HCT116 (cell line): ENCODE results near the gene NPR1. TPM values are rescaled to one million over a fixed set of nuclear protein-coding genes. Genes with fewer than 3 reads are reported as not detected.

Experiments
- ATAC-seq: fragments of 200-7000 bp; cut with Tn5 transposase; 2 replicates; pipeline ENCODE4 v1.9.1; 2020; ENCODE audit warnings: mild to moderate bottlenecking, moderate library complexity
- BruUV-seq: library from RNA; stranded (reverse); fragments of 400-500 nt; replicated peaks from 2 replicates; lab custom pipeline; 2021; lab: Mats Ljungman, UMichigan
- CTCF ChIA-PET: fragments of 300-600 bp; sonication (Branson Sonifier 250); formaldehyde crosslinking; loops from one replicate; lab custom pipeline; 2021; ENCODE audit warnings: antibody characterized with exemption; lab: Charles Lee
- POLR2A ChIA-PET: fragments of 300-600, 350-600 bp; sonication (Branson Sonifier 250); formaldehyde crosslinking; loops from one replicate; lab custom pipeline; 2021; ENCODE audit warnings: antibody characterized with exemption; lab: Charles Lee
- RAD21 ChIA-PET, 2 experiments: fragments of 300-600 bp; sonication (Branson Sonifier 250); formaldehyde crosslinking; loops; one replicate each; lab custom pipeline; 2023; ENCODE audit warnings: low total read pairs in 2 of 2; ENCODE audit not compliant: uncharacterized antibody in 2 of 2, unreplicated experiment in 2 of 2, low non-redundant PET in 1 of 2; lab: Charles Lee
- DNase-seq: peaks from one replicate; pipeline ENCODE4 v3.0.0-alpha.2; 2010; ENCODE audit warnings: low read depth, low spot score
- H2AFZ ChIP-seq: fragments of 200-600 bp; shearing (Covaris generic), sonication (generic); 2 replicates; pipeline ENCODE4 v1.6.1; 2017; ENCODE audit warnings: low read depth, mixed run types, mixed read lengths, antibody characterized with exemption, low read length; ENCODE audit not compliant: poor library complexity, severe bottlenecking
- H3K27ac ChIP-seq: 2 replicates; pipeline ENCODE4 v1.5.1; 2012; ENCODE audit warnings: low read depth, low read length
- H3K27me3 ChIP-seq: fragments of 200-600 bp; sonication (generic); 2 replicates; pipeline ENCODE4 v1.6.1; 2016; ENCODE audit warnings: mixed run types, low read length, mixed read lengths; ENCODE audit not compliant: insufficient read depth
- H3K36me3 ChIP-seq, 2 experiments: fragments of 200-500 bp in 1 of 2; fragments of 200-600 bp in 1 of 2; sonication (Bioruptor generic) in 1 of 2; sonication (generic) in 1 of 2; 2 replicates each; pipeline versions ENCODE4 v1.5.1 to v1.6.1; 2014 to 2016; ENCODE audit warnings: low read length in 2 of 2, inconsistent platforms in 1 of 2, mixed read lengths in 1 of 2, mixed run types in 1 of 2; ENCODE audit not compliant: insufficient read depth in 2 of 2, control insufficient read depth in 1 of 2
- H3K4me1 ChIP-seq, 2 experiments: fragments of 200-600 bp in 1 of 2; sonication (generic) in 1 of 2; 2 replicates each; pipeline versions ENCODE4 v1.5.1 to v1.6.1; 2012 to 2017; ENCODE audit warnings: low read length in 2 of 2, inconsistent platforms in 1 of 2, mild to moderate bottlenecking in 1 of 2, mixed read lengths in 1 of 2, mixed run types in 1 of 2, moderate library complexity in 1 of 2; ENCODE audit not compliant: insufficient read depth in 2 of 2, control insufficient read depth in 1 of 2
- H3K4me2 ChIP-seq: fragments of 200-600 bp; sonication (generic); 2 replicates; pipeline ENCODE4 v1.6.1; 2017; ENCODE audit warnings: mixed run types, low read length, mixed read lengths
- H3K4me3 ChIP-seq, 2 experiments: fragments of 200-600 bp in 1 of 2; sonication (generic) in 1 of 2; replicated peaks in 1 of 2; 2 replicates each; pipeline ENCODE4 v1.5.1; 2011 to 2016; ENCODE audit warnings: low read length in 2 of 2, control low read depth in 1 of 2, low read depth in 1 of 2, mild to moderate bottlenecking in 1 of 2, mixed read lengths in 1 of 2, mixed run types in 1 of 2
- H3K79me2 ChIP-seq: fragments of 200-600 bp; sonication (generic); 2 replicates; pipeline ENCODE4 v1.6.1; 2017; ENCODE audit warnings: mild to moderate bottlenecking, mixed run types, low read length, moderate library complexity, mixed read lengths; ENCODE audit not compliant: insufficient read depth
- H3K9ac ChIP-seq: fragments of 200-600 bp; sonication (generic); 2 replicates; pipeline ENCODE4 v1.6.1; 2016; ENCODE audit warnings: low read length, mixed read lengths
- H3K9me2 ChIP-seq: fragments of 200-600 bp; sonication (generic), shearing (Covaris generic); 2 replicates; pipeline ENCODE4 v1.6.1; 2017; ENCODE audit warnings: mixed run types, mild to moderate bottlenecking, moderate library complexity; ENCODE audit not compliant: insufficient read depth
- H3K9me3 ChIP-seq, 2 experiments: fragments of 200-500 bp in 1 of 2; fragments of 200-600 bp in 1 of 2; sonication (Bioruptor generic) in 1 of 2; sonication (generic) in 1 of 2; 2 replicates each; pipeline ENCODE4 v1.6.1; 2014 to 2017; ENCODE audit warnings: low read length in 2 of 2, mixed read lengths in 2 of 2, inconsistent platforms in 1 of 2, low read depth in 1 of 2, mild to moderate bottlenecking in 1 of 2, mixed run types in 1 of 2, moderate library complexity in 1 of 2; ENCODE audit not compliant: control insufficient read depth in 1 of 2, insufficient read depth in 1 of 2
- H4K20me1 ChIP-seq: fragments of 200-600 bp; sonication (generic), shearing (Covaris generic); 2 replicates; pipeline ENCODE4 v1.6.1; 2017; ENCODE audit warnings: mixed run types, mild to moderate bottlenecking, moderate library complexity; ENCODE audit not compliant: insufficient read depth
- CBX3 ChIP-seq: IDR thresholded peaks from 2 replicates; pipeline ENCODE4 v1.6.1; 2012; ENCODE audit warnings: low read depth
- CEBPB ChIP-seq: IDR thresholded peaks from 2 replicates; pipeline ENCODE4 v1.6.1; 2012; ENCODE audit warnings: low read depth
- EGR1 ChIP-seq: IDR thresholded peaks from 2 replicates; pipeline ENCODE4 v1.6.1; 2012; ENCODE audit warnings: low read depth
- ELF1 ChIP-seq: IDR thresholded peaks from 2 replicates; pipeline ENCODE4 v1.6.1; 2012; ENCODE audit warnings: low read depth, borderline replicate concordance
- EZH2 ChIP-seq: fragments of 200-600 bp; sonication (generic); IDR thresholded peaks from 2 replicates; pipeline ENCODE4 v1.6.1; 2017; ENCODE audit warnings: antibody characterized with exemption, mixed run types
- EZH2phosphoT487 ChIP-seq: fragments of 200-600 bp; IDR thresholded peaks from 2 replicates; pipeline ENCODE4 v1.6.1; 2018; ENCODE audit warnings: antibody characterized with exemption, borderline replicate concordance
- FOSL1 ChIP-seq: IDR thresholded peaks from 2 replicates; pipeline ENCODE4 v1.6.1; 2012; ENCODE audit warnings: low read depth
- JUND ChIP-seq: IDR thresholded peaks from 2 replicates; pipeline ENCODE4 v1.6.1; 2012
- POLR2A ChIP-seq: IDR thresholded peaks from 2 replicates; pipeline ENCODE4 v1.7.0; 2011; ENCODE audit warnings: borderline replicate concordance; ENCODE audit not compliant: insufficient read depth, insufficient read length; ENCODE audit errors: extremely low read depth
- POLR2AphosphoS5 ChIP-seq: IDR thresholded peaks from 2 replicates; pipeline ENCODE4 v1.6.1; 2011; ENCODE audit warnings: mild to moderate bottlenecking, low read depth, low read length, moderate library complexity
- RAD21 ChIP-seq: IDR thresholded peaks from 2 replicates; pipeline ENCODE4 v1.6.1; 2012; ENCODE audit warnings: low read depth, mild to moderate bottlenecking
- SIN3A ChIP-seq: IDR thresholded peaks from 2 replicates; pipeline ENCODE4 v1.6.1; 2012; ENCODE audit warnings: low read depth
- TCF7L2 ChIP-seq: IDR thresholded peaks from 2 replicates; pipeline ENCODE4 v1.7.0; 2011; ENCODE audit warnings: borderline replicate concordance, inconsistent platforms; ENCODE audit not compliant: insufficient read depth, insufficient read length; ENCODE audit errors: extremely low read depth
- ZFX ChIP-seq: fragments of 450-650 bp; IDR thresholded peaks from 2 replicates; pipeline ENCODE4 v1.6.1; 2017
- ZNF274 ChIP-seq: fragments of 200-500 bp; sonication (Bioruptor generic); IDR thresholded peaks from 2 replicates; pipeline ENCODE4 v1.6.1; 2014; ENCODE audit warnings: mild to moderate bottlenecking, low read depth, low read length, inconsistent platforms
- intact Hi-C: fragments of 100-400 bp; cut with micrococcal nuclease; formaldehyde crosslinking; loops from 2 replicates; pipeline ENCODE4 v1.10.0; 2022
- total RNA-seq: library from RNA; stranded (reverse); gene quantifications from one replicate; pipeline ENCODE4 v1.2.1, GENCODE V29; 2021; ENCODE audit not compliant: unreplicated experiment
- TF ChIP-seq, protein P1 (sequence below): IDR thresholded peaks from 2 replicates; pipeline ENCODE4 v1.6.1; 2012
- TF ChIP-seq, protein P2 (sequence below): IDR thresholded peaks from 2 replicates; pipeline ENCODE4 v1.6.1; 2012

NPR1 gene
- total RNA-seq, 1 experiment from 2014 or later, result 0.07 TPM

DNA sequence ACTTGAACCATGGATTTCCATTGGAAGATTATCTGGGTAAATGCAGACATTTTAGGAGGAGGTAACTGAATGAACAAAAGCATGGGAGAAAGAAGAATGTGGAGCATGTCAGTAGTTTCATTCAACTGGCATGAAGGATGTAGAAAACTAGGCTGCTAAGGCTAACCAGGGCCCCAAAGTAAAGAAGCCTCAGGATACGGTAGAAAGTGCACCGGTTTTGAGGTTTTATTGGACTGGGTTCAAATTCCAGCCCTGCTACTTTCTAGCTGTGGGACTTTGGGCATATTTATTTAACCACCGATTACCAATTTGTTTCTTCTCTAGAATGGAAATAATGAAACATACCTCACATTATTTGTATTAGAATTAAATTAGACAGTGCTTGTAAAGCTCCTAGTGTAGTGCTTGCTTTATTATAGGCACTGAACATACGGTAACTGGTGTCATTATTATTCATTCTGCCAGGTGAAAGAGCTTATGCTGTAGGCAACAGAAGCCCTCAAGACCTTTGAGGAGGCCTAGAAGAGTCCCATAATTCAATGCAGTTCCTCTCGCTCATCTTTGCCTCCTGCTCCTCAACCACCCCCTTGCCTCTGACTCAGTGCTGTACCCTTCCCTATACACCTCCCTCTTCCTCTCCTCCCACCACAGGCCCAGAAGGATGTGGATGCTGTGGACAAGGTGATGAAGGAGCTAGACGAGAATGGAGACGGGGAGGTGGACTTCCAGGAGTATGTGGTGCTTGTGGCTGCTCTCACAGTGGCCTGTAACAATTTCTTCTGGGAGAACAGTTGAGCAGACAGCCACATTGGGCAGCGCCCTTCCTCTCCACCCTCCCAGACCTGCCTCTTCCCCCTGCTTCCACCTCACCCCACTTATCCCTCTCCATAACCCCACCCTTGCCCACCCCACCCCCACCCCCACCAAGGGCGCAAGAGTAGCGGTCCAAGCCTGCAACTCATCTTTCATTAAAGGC, 47.2 kb upstream of the NPR1 start:
- no TSS peak for BruUV-seq
- no peak for TF ChIP-seq JUND
- TF ChIP-seq TCF7L2, result no peak
- no peak for TF ChIP-seq POLR2AphosphoS5
- no peak for TF ChIP-seq ZFX
- no peak for TF ChIP-seq ZNF274
- no peak for TF ChIP-seq EZH2phosphoT487
- no peak for TF ChIP-seq ELF1
- TF ChIP-seq EZH2, result no peak
- no peak for TF ChIP-seq EGR1
- TF ChIP-seq, protein P1, sequence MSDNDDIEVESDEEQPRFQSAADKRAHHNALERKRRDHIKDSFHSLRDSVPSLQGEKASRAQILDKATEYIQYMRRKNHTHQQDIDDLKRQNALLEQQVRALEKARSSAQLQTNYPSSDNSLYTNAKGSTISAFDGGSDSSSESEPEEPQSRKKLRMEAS, result no peak
- TF ChIP-seq RAD21, result no peak
- TF ChIP-seq SIN3A, result no peak
- TF ChIP-seq CBX3, result no peak
- no peak for TF ChIP-seq FOSL1
- TF ChIP-seq, protein P2, sequence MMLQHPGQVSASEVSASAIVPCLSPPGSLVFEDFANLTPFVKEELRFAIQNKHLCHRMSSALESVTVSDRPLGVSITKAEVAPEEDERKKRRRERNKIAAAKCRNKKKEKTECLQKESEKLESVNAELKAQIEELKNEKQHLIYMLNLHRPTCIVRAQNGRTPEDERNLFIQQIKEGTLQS, result no peak
- TF ChIP-seq POLR2A, result no peak
- no peak for TF ChIP-seq CEBPB
- Histone ChIP-seq H3K4me3 (no peak overlapping the region), H3K9ac (no peak overlapping the region), H2AFZ (no peak overlapping the region), H3K9me2 (no peaks in the 10 kb centered on the region), H3K27ac (no peak overlapping the region), H3K4me1 (peaks cover 22 to 44% of the 10 kb centered on the region in 2 experiments), H3K36me3 (peaks cover 4 to 7% of the 10 kb centered on the region in 2 experiments; a peak in 3 of 4 replicates), H3K9me3 (no peaks in the 10 kb centered on the region), H3K4me2 (no peak overlapping the region), H3K79me2 (peaks cover 30% of the 10 kb centered on the region), H4K20me1 (peaks cover 4% of the 10 kb centered on the region; the same call in 1 of the 2 replicates), H3K27me3 (no peaks in the 10 kb centered on the region)
- intact Hi-C loops, result no loop called here
- DNase-seq (no peak), ATAC-seq (no peak)
- RAD21 ChIA-PET, result no interaction called here
- CTCF ChIA-PET, result no interaction called here
- POLR2A ChIA-PET, result interaction anchor here (10.5 kb wide), 1 partner anchor 16 kb away, joined by 172 read pairs; the partner anchor contains the start of genes S100A14 and S100A16
